CD14-positive monocyte (primary cell): ENCODE data around the gene STK39. TPM values are rescaled to one million over a fixed set of nuclear protein-coding genes. Genes with fewer than 3 reads are reported as not detected.
"Not testable (repeated sequence)": the region's sequence is repeated elsewhere in the genome, so short reads cannot be mapped to it uniquely, and the experiment has no call there.

Source experiments
- DNase-seq, 3 donors: peaks; one replicate each; pipeline ENCODE4 v3.0.0-alpha.2; 2011 to 2022
- H2AFZ ChIP-seq: 2 replicates; pipeline ENCODE4 v1.6.0; 2012; ENCODE audit warnings: mild to moderate bottlenecking, low read depth, low read length, inconsistent platforms; ENCODE audit not compliant: insufficient read depth, poor library complexity, severe bottlenecking
- H3K27ac ChIP-seq, 2 donors: 1 replicate in 1 of 2; 2 replicates in 1 of 2; pipeline ENCODE4 v1.5.1; 2012 to 2013; ENCODE audit warnings: low read length in 2 of 2, control low read depth in 1 of 2, inconsistent platforms in 1 of 2, low read depth in 1 of 2, mild to moderate bottlenecking in 1 of 2
- H3K27me3 ChIP-seq, 2 donors: one replicate each; pipeline versions ENCODE4 v1.6.0 to v1.6.1; 2011 to 2013; ENCODE audit warnings: low read length in 2 of 2; ENCODE audit not compliant: control insufficient read depth in 2 of 2, insufficient read depth in 2 of 2
- H3K36me3 ChIP-seq, 2 donors: replicated peaks in 1 of 2; 1 replicate in 1 of 2; 2 replicates in 1 of 2; pipeline versions ENCODE4 v1.5.1 to v1.6.1; 2012 to 2013; ENCODE audit warnings: low read length in 2 of 2, control low read depth in 1 of 2, inconsistent platforms in 1 of 2, mild to moderate bottlenecking in 1 of 2; ENCODE audit not compliant: insufficient read depth in 2 of 2, control insufficient read depth in 1 of 2
- H3K4me1 ChIP-seq, 2 donors: 1 replicate in 1 of 2; 2 replicates in 1 of 2; pipeline versions ENCODE4 v1.5.1 to v1.6.1; 2012 to 2013; ENCODE audit warnings: low read length in 2 of 2, control low read depth in 1 of 2, inconsistent platforms in 1 of 2, mild to moderate bottlenecking in 1 of 2, moderate library complexity in 1 of 2; ENCODE audit not compliant: insufficient read depth in 2 of 2, control insufficient read depth in 1 of 2
- H3K4me2 ChIP-seq: replicated peaks from 2 replicates; pipeline ENCODE3; 2012; ENCODE audit warnings: low read length, moderate library complexity, mild to moderate bottlenecking; ENCODE audit not compliant: poor library complexity, severe bottlenecking; ENCODE audit errors: extremely low read depth
- H3K4me3 ChIP-seq, 3 experiments: fragments of 200-600 bp in 1 of 3; sonication (generic) in 1 of 3; replicated peaks in 1 of 3; 1 replicate in 2 of 3; 2 replicates in 1 of 3; pipeline ENCODE4 v1.5.1; 2011 to 2013; ENCODE audit warnings: low read length in 3 of 3, mild to moderate bottlenecking in 3 of 3, control low read depth in 2 of 3, low read depth in 2 of 3, inconsistent platforms in 1 of 3, moderate library complexity in 1 of 3
- H3K79me2 ChIP-seq: 2 replicates; pipeline ENCODE4 v1.6.0; 2012; ENCODE audit warnings: mild to moderate bottlenecking, control low read depth, inconsistent platforms, low read length, moderate library complexity; ENCODE audit not compliant: insufficient read depth
- H3K9ac ChIP-seq: 2 replicates; pipeline ENCODE4 v1.6.0; 2017; ENCODE audit warnings: low read length, mild to moderate bottlenecking; ENCODE audit not compliant: insufficient read depth, poor library complexity, severe bottlenecking
- H3K9me3 ChIP-seq, 2 donors: replicated peaks in 1 of 2; 1 replicate in 1 of 2; 2 replicates in 1 of 2; pipeline versions ENCODE4 v1.5.1 to v1.6.1; 2012 to 2013; ENCODE audit warnings: low read length in 2 of 2, control low read depth in 1 of 2; ENCODE audit not compliant: control insufficient read depth in 1 of 2, insufficient read depth in 1 of 2
- H4K20me1 ChIP-seq: 2 replicates; pipeline ENCODE4 v1.6.0; 2012; ENCODE audit warnings: mild to moderate bottlenecking, low read length, control low read depth, moderate library complexity; ENCODE audit not compliant: insufficient read depth
- H3K27ac Mint-ChIP-seq, 7 donors: one replicate each; pipeline ENCODE4 v1.8.0; 2020; ENCODE audit warnings: mild to moderate bottlenecking in 7 of 7, mixed read lengths in 7 of 7, moderate library complexity in 6 of 7, inconsistent platforms in 2 of 7
- H3K27me3 Mint-ChIP-seq, 3 donors: one replicate each; pipeline ENCODE4 v1.8.0; 2021 to 2022; ENCODE audit warnings: low read depth in 3 of 3, mild to moderate bottlenecking in 3 of 3, mixed read lengths in 3 of 3, moderate library complexity in 3 of 3, inconsistent platforms in 1 of 3
- H3K36me3 Mint-ChIP-seq, 2 donors: one replicate each; pipeline ENCODE4 v1.8.0; 2020; ENCODE audit warnings: mixed read lengths in 2 of 2, inconsistent platforms in 1 of 2, mild to moderate bottlenecking in 1 of 2
- H3K4me1 Mint-ChIP-seq: one replicate; pipeline ENCODE4 v1.8.0; 2020; ENCODE audit warnings: mild to moderate bottlenecking, mixed read lengths
- H3K4me3 Mint-ChIP-seq, 2 donors: one replicate each; pipeline ENCODE4 v1.8.0; 2020; ENCODE audit warnings: mild to moderate bottlenecking in 2 of 2, mixed read lengths in 2 of 2, moderate library complexity in 1 of 2
- H3K9me3 Mint-ChIP-seq, 7 donors: one replicate each; pipeline ENCODE4 v1.8.0; 2020 to 2022; ENCODE audit warnings: mixed read lengths in 7 of 7, mild to moderate bottlenecking in 6 of 7, moderate library complexity in 6 of 7, inconsistent platforms in 2 of 7
- CTCF ChIP-seq: fragments of 200-600 bp; IDR thresholded peaks from one replicate; pipeline ENCODE4 v1.8.0; 2022; ENCODE audit warnings: antibody characterized with exemption, mild to moderate bottlenecking
- WGBS: methylation state at CpG from one replicate; pipeline ENCODE4 v1.1.5; 2013; ENCODE audit warnings: missing lambda C conversion rate; ENCODE audit not compliant: insufficient coverage; 5-methylcytosine and 5-hydroxymethylcytosine counted together
- intact Hi-C, 2 donors: fragments of 100-400 bp; cut with micrococcal nuclease; formaldehyde crosslinking; loops; one replicate each; pipeline versions ENCODE4 v1.15.0 to v1.15.1; 2023
- polyA plus RNA-seq, 3 donors: library from polyadenylated mRNA; depleted of rRNA in 1 of 3; unstranded in 2 of 3; stranded (reverse) in 1 of 3; fragments of 300-500 nt in 2 of 3; fragments of >200 nt in 1 of 3; fragmentation: Illumina TruSeq in 2 of 3; gene quantifications; 1 replicate in 2 of 3; 2 replicates in 1 of 3; pipeline ENCODE4 v1.2.3, GENCODE V29; 2012 to 2021

The STK39 gene
- polyA plus RNA-seq, 3 donors, result 1.2 to 2.7 (median 2.6) TPM

GRCh38 chr2:168044176-168044575 is 203.2 kb downstream of the STK39 start:
- Histone ChIP-seq H4K20me1 (no peaks in the 10 kb centered on the region), H3K4me2 (no peak overlapping the region), H3K27me3 (no peaks in the 10 kb centered on the region), H3K9ac (no peak overlapping the region), H3K36me3 (peaks cover 0 to 9% of the 10 kb centered on the region in 2 donors), H3K27ac (no peak overlapping the region), H3K79me2 (no peaks in the 10 kb centered on the region), H3K4me3 (no peak overlapping the region), H3K9me3 (no peaks in the 10 kb centered on the region), H2AFZ (no peak overlapping the region), H3K4me1 (peaks cover 11 to 17% of the 10 kb centered on the region in 2 donors)
- intact Hi-C loops, result no loop called here
- peaks cover 24% of the 10 kb centered on the region for H3K4me1 Mint-ChIP-seq
- H3K27ac Mint-ChIP-seq, result peak overlapping the region in 1 of 7 donors; percentile 44
- TF ChIP-seq CTCF, result no peak
- no peak for DNase-seq
- no peak overlapping the region for H3K4me3 Mint-ChIP-seq
- no peaks in the 10 kb centered on the region for H3K9me3 Mint-ChIP-seq
- H3K27me3 Mint-ChIP-seq, result no peaks in the 10 kb centered on the region
- peaks cover 12 to 24% of the 10 kb centered on the region in 2 donors for H3K36me3 Mint-ChIP-seq
- WGBS, result no CpG with 5 or more reads among the region's 2 CpGs

- intact Hi-C loops, H2AFZ ChIP-seq, H3K27ac ChIP-seq, H4K20me1 ChIP-seq, H3K27me3 Mint-ChIP-seq, H3K36me3 ChIP-seq, DNase-seq, H3K4me2 ChIP-seq, H3K79me2 ChIP-seq, H3K9me3 Mint-ChIP-seq, H3K9me3 ChIP-seq, H3K9ac ChIP-seq, H3K4me3 ChIP-seq, H3K4me3 Mint-ChIP-seq, H3K27me3 ChIP-seq: not testable (repeated sequence)
- no CpG with 5 or more reads among the region's 5 CpGs for WGBS
- peak overlapping the region in 2 of 7 donors; percentile 24 to 68 for H3K27ac Mint-ChIP-seq
- peaks cover 24% of the 10 kb centered on the region for H3K4me1 Mint-ChIP-seq
- peaks cover 9 to 25% of the 10 kb centered on the region in 2 donors for H3K36me3 Mint-ChIP-seq
- H3K4me1 ChIP-seq, result peaks cover 11 to 17% of the 10 kb centered on the region in 2 donors
These were observed 205.1 kb downstream of the STK39 start for GRCh38 chr2:168042127-168042824.
